ENCODE measurements around the gene ERMARD.
A peak's percentile ranks its signal among the peaks of the same experiment; 100 is the strongest.

ERMARD gene

DNA sequence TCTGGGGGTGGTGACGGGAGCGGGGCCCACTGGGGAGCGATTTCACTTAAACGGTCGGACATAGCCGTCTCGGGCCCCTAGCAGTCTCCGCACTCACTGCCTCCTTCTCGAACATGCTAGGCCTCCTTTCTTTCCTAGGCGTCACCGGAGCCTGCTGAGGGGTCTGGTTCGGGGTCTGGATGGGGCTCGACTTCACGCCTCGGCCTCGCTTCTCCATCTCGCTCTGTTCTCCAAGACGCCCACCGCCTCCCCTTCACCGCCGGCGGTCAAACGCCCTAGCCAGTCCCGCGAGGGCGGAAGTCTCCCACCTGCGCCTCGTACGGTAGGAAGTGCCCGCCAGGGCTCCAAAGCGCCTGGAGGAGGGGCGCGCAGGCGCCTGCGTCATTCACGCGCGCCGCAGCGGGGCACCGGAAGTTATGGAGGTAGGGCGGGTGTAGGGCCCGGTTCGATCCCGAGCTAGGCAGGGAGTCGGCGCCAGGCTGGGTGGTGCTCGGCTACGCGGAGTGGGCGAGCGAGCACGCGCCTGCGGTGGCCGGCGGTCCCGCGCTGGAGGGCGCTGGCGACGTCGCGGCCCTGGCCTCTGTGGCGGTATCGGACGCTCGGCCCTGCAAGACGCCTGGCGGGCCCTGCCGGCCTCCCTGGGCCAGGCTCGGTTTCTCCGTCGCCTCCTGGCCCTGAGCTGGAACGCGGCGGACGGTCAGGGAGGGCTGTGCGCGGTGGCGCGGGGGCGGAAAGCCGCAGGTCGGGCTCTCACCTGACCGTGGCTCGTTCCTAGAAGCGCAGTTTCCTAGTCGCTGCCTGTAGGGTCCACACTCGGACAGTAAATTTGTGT is at the start of gene ERMARD, which contains the start of gene DYNLT2:
ERMARD (plus strand) TSS at position 381 of the 832 bp plus-strand sequence; CDS start at position 417, 36 bp downstream.
DYNLT2 (minus strand) TSS at position 331 of the 832 bp plus-strand sequence; CDS start at position 217, 114 bp downstream.
- POLR2A ChIA-PET = interaction anchor here (0.8 to 4.8 kb wide), 19 partner anchors 9 to 833 kb away, joined by 3 to 49 read pairs (median 4); partner anchors contain the start of genes C6orf120, PDCD2, PHF10 and PSMB1
- CTCF ChIA-PET = interaction anchor here (1.7 kb wide), 1 partner anchor 39 kb away, joined by 3 read pairs; no protein-coding TSS in a partner anchor
- DNase-seq (ENCODE audit: extremely low spot score) = peak; percentile 94
- TF ChIP-seq, protein P1, sequence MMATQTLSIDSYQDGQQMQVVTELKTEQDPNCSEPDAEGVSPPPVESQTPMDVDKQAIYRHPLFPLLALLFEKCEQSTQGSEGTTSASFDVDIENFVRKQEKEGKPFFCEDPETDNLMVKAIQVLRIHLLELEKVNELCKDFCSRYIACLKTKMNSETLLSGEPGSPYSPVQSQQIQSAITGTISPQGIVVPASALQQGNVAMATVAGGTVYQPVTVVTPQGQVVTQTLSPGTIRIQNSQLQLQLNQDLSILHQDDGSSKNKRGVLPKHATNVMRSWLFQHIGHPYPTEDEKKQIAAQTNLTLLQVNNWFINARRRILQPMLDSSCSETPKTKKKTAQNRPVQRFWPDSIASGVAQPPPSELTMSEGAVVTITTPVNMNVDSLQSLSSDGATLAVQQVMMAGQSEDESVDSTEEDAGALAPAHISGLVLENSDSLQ (IDR thresholded peaks at IDR 0.05) = peak; percentile 39
- TF ChIP-seq CTBP1 (IDR thresholded peaks at IDR 0.05; ENCODE audit: borderline replicate concordance) (peak; percentile 61; the same call in 1 of the 2 replicates), ZNF384 (IDR thresholded peaks at IDR 0.05) (no peak), ELF4 (IDR thresholded peaks at IDR 0.05) (peak; percentile 89), LEF1 (IDR thresholded peaks at IDR 0.05; ENCODE audit: borderline replicate concordance) (peak; percentile 73; the same call in 1 of the 2 replicates), L3MBTL2 (conservative IDR thresholded peaks at IDR 0.05) (peak; percentile 89)

DNA sequence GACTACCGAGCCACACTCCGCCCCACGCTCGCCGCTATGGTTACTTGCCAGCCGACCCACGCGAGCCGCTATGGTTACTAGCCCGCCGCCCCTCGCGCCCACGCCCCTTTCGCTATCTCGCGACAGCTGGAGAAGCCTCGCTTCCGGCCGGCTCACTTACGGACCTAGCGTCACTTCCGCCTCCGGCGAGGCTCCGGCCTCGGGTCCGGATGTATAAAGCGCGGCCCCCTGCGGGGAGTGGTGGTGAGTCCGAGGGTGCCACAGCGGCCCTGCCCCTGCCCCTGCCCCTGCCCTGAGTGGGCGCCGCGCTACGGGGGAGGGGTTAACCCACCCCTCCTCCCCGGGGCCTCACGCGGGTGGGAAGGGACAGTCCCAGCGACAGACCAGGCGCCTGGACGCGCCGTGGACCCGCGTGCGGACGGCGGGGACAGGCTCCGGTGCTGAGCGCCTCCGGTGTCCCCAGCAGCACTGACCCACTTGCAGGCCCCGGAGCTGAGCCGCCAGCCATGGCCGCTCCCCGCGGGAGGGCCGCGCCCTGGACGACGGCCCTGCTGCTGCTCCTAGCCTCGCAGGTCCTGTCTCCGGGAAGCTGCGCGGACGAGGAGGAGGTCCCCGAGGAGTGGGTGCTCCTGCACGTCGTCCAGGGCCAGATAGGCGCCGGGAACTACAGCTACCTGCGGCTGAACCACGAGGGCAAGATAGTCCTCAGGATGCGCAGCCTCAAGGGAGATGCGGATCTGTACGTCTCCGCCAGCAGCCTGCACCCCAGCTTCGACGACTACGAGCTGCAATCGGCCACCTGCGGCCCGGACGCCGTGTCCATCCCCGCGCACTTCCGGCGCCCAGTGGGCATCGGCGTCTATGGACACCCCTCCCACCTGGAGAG is 49.2 kb upstream of the ERMARD start, which contains the start of the genes C6orf120 and WDR27:
C6orf120 (plus strand) TSS at position 173 of the 886 bp plus-strand sequence; CDS start at position 507, 334 bp downstream.
WDR27 (minus strand) TSS at position 76 of the 886 bp plus-strand sequence. CDS start 13,024 bp downstream, outside the sequence.
- TF ChIP-seq ZNF384 (IDR thresholded peaks at IDR 0.05) = no peak
- TF ChIP-seq SP1 (IDR thresholded peaks at IDR 0.05) = no peak
- no peak for TF ChIP-seq NFRKB (IDR thresholded peaks at IDR 0.05)
- no peak for TF ChIP-seq BHLHE40 (IDR thresholded peaks at IDR 0.05; ENCODE audit: borderline replicate concordance)
- no peak for TF ChIP-seq TARDBP (IDR thresholded peaks at IDR 0.05)
- TF ChIP-seq LEF1 (IDR thresholded peaks at IDR 0.05; ENCODE audit: borderline replicate concordance) = no peak
- TF ChIP-seq CTBP1 (IDR thresholded peaks at IDR 0.05; ENCODE audit: borderline replicate concordance) = no peak
- TF ChIP-seq, protein P1 (IDR thresholded peaks at IDR 0.05) = 0 out of 2 replicates have a peak, but pooled peaks have one; percentile 7
- TF ChIP-seq L3MBTL2 (conservative IDR thresholded peaks at IDR 0.05) = peak; percentile 77
- TF ChIP-seq ELF4 (IDR thresholded peaks at IDR 0.05) = 0 out of 2 replicates have a peak, but pooled peaks have one; percentile 54
- TF ChIP-seq SUZ12 (IDR thresholded peaks at IDR 0.05) = no peak
- POLR2A ChIA-PET = interaction anchor here (1.5 to 3.6 kb wide), 9 partner anchors 8 to 588 kb away, joined by 4 to 21 read pairs (median 7); partner anchors contain the start of genes DLL1, DYNLT2, ERMARD and PHF10
- peak; percentile 98 for DNase-seq (ENCODE audit: extremely low spot score)
- CTCF ChIA-PET = no interaction called here

GRCh38 chr6:169702840-169703246 is 48.6 kb upstream of the ERMARD start:
- no peak for TF ChIP-seq ELF4 (IDR thresholded peaks at IDR 0.05)
- TF ChIP-seq L3MBTL2 (conservative IDR thresholded peaks at IDR 0.05) = peak; percentile 34
- CTCF ChIA-PET = no interaction called here

GRCh38 chr6:169707772-169708171 is 43.6 kb upstream of the ERMARD start:
- DNase-seq (ENCODE audit: extremely low spot score) = no peak
- POLR2A ChIA-PET = no interaction called here
- CTCF ChIA-PET = no interaction called here

More at GRCh38 chr6:169702840-169703246, 48.6 kb upstream of the ERMARD start:
- POLR2A ChIA-PET = interaction anchor here (1.5 to 3.6 kb wide), 6 partner anchors 7 to 588 kb away, joined by 4 to 21 read pairs (median 7); partner anchors contain the start of genes DLL1, DYNLT2, ERMARD and PHF10
- no peak for DNase-seq (ENCODE audit: extremely low spot score)

GRCh38 chr6:169709293-169709692 is 42.1 kb upstream of the ERMARD start:
- no peak for TF ChIP-seq ZNF384 (IDR thresholded peaks at IDR 0.05)
- DNase-seq (ENCODE audit: extremely low spot score) = no peak
- ChIA-PET POLR2A (interaction anchor here (1.2 to 1.5 kb wide), 2 partner anchors 7 to 42 kb away, joined by 4 to 5 read pairs; partner anchors contain the start of genes C6orf120, DYNLT2, ERMARD and WDR27), CTCF (interaction anchor here (0.8 kb wide), 1 partner anchor 479 kb away, joined by 3 read pairs; no protein-coding TSS in a partner anchor)

More at GRCh38 chr6:169707772-169708171, 43.6 kb upstream of the ERMARD start:
- TF ChIP-seq FOXM1 (IDR thresholded peaks at IDR 0.05; ENCODE audit: borderline replicate concordance) (no peak), NFRKB (IDR thresholded peaks at IDR 0.05) (no peak), SP1 (IDR thresholded peaks at IDR 0.05) (no peak), FOXK2 (IDR thresholded peaks at IDR 0.05) (no peak), SUZ12 (IDR thresholded peaks at IDR 0.05) (no peak), ZNF384 (IDR thresholded peaks at IDR 0.05) (no peak), HDGF (IDR thresholded peaks at IDR 0.05; ENCODE audit: borderline replicate concordance) (no peak), LEF1 (IDR thresholded peaks at IDR 0.05; ENCODE audit: borderline replicate concordance) (no peak)
- TF ChIP-seq, protein P1 (IDR thresholded peaks at IDR 0.05) = no peak

DNA sequence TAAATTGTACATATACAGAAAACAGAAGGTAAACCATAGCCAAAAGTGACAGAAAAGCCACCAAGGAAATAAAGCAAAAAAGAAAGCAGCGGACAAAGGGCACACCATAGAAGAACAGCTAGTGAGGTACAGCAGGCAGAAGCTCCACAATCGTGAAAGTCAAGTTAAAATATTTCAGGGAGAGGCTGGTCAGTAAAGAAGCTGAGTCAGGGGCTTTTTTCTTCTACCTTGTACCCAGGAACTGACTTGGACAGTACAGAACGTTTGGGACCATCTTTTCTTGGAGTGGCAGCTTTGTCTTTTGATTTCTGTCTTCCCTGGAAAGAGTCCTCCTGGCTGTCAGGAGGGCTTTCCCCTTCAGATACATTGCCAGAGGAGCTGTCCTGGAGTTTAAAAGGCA is 41.4 kb upstream of the ERMARD start:
- DNase-seq (ENCODE audit: extremely low spot score) = no peak
- TF ChIP-seq HDGF (IDR thresholded peaks at IDR 0.05; ENCODE audit: borderline replicate concordance) (no peak), SP1 (IDR thresholded peaks at IDR 0.05) (no peak), FOXM1 (IDR thresholded peaks at IDR 0.05; ENCODE audit: borderline replicate concordance) (no peak), ARNT (IDR thresholded peaks at IDR 0.05) (no peak), SUZ12 (IDR thresholded peaks at IDR 0.05) (no peak), TARDBP (IDR thresholded peaks at IDR 0.05) (no peak), NFRKB (IDR thresholded peaks at IDR 0.05) (no peak), ELF4 (IDR thresholded peaks at IDR 0.05) (no peak), L3MBTL2 (conservative IDR thresholded peaks at IDR 0.05) (no peak), BHLHE40 (IDR thresholded peaks at IDR 0.05; ENCODE audit: borderline replicate concordance) (no peak), FOXK2 (IDR thresholded peaks at IDR 0.05) (no peak), LEF1 (IDR thresholded peaks at IDR 0.05; ENCODE audit: borderline replicate concordance) (no peak), FOXA1 (IDR thresholded peaks at IDR 0.05) (no peak), CTBP1 (IDR thresholded peaks at IDR 0.05; ENCODE audit: borderline replicate concordance) (no peak), ZNF384 (IDR thresholded peaks at IDR 0.05) (no peak)
- TF ChIP-seq, protein P1 (IDR thresholded peaks at IDR 0.05) = no peak
- CTCF ChIA-PET = interaction anchor here (0.8 to 0.9 kb wide), 2 partner anchors 12 to 478 kb away, joined by 3 read pairs; no protein-coding TSS in a partner anchor
- POLR2A ChIA-PET = interaction anchor here (1.2 kb wide), 1 partner anchor 8 kb away, joined by 4 read pairs; the partner anchor contains the start of genes C6orf120 and WDR27
